Astrocyte (in vitro differentiated cells and primary cell): ENCODE measurements around the gene MAP1LC3B.

Experiments used
- CTCF ChIP-seq: IDR thresholded peaks from 2 replicates; pipeline ENCODE4 v1.5.1; 2011; ENCODE audit warnings: low read depth, mild to moderate bottlenecking, inconsistent platforms, low read length, moderate library complexity; ENCODE audit not compliant: insufficient read depth
- EZH2 ChIP-seq: IDR thresholded peaks from 2 replicates; pipeline ENCODE4 v1.6.1; 2012; ENCODE audit warnings: mild to moderate bottlenecking, low read length, inconsistent platforms; ENCODE audit not compliant: insufficient read depth

- TF ChIP-seq CTCF (no peak), EZH2 (no peak)
Observed at GRCh38 chr16:87395181-87395842, 3.2 kb downstream of the MAP1LC3B start.
